Measurements from ENCODE around the gene PLCB2.

PLCB2 gene

GRCh38 chr15:40306908-40307307 is 827 bp downstream of the PLCB2 start:
- H3K9me3 ChIP-seq (ENCODE audit: low read length) = no peaks in the 10 kb centered on the region
- H3K9ac ChIP-seq (ENCODE audit: low read length) = no peak overlapping the region
- no peaks in the 10 kb centered on the region for H3K27me3 ChIP-seq (ENCODE audit: control insufficient read depth in 1 of 2, insufficient read depth in 2 of 2, low read length in 2 of 2)
- H3K36me3 ChIP-seq (ENCODE audit: insufficient read depth, low read length) = no peaks in the 10 kb centered on the region
- peak overlapping the region in 1 of 2 donors; percentile 22 for H3K4me3 ChIP-seq (ENCODE audit: low read depth in 1 of 2, low read length in 2 of 2)
- H3K4me1 ChIP-seq (ENCODE audit: insufficient read depth, low read length) = no peaks in the 10 kb centered on the region
- H3K27ac ChIP-seq (ENCODE audit: low read depth, low read length) = no peak overlapping the region

- Histone ChIP-seq H3K4me1 (ENCODE audit: insufficient read depth, low read length) (no peaks in the 10 kb centered on the region), H3K9ac (ENCODE audit: low read length) (no peak overlapping the region), H3K4me3 (ENCODE audit: low read depth in 1 of 2, low read length in 2 of 2) (no peak overlapping the region), H3K36me3 (ENCODE audit: insufficient read depth, low read length) (no peaks in the 10 kb centered on the region), H3K27me3 (ENCODE audit: control insufficient read depth in 1 of 2, insufficient read depth in 2 of 2, low read length in 2 of 2) (no peaks in the 10 kb centered on the region), H3K27ac (ENCODE audit: low read depth, low read length) (no peak overlapping the region), H3K9me3 (ENCODE audit: low read length) (no peaks in the 10 kb centered on the region)
Observed at GRCh38 chr15:40306371-40306770, 1.4 kb downstream of the PLCB2 start.

- Histone ChIP-seq H3K4me3 (ENCODE audit: low read depth in 1 of 2, low read length in 2 of 2) (no peak overlapping the region), H3K9ac (ENCODE audit: low read length) (no peak overlapping the region), H3K27ac (ENCODE audit: low read depth, low read length) (no peak overlapping the region), H3K4me1 (ENCODE audit: insufficient read depth, low read length) (no peaks in the 10 kb centered on the region), H3K9me3 (ENCODE audit: low read length) (no peaks in the 10 kb centered on the region), H3K27me3 (ENCODE audit: control insufficient read depth in 1 of 2, insufficient read depth in 2 of 2, low read length in 2 of 2) (no peaks in the 10 kb centered on the region), H3K36me3 (ENCODE audit: insufficient read depth, low read length) (no peaks in the 10 kb centered on the region)
Observed at GRCh38 chr15:40305281-40305680, 2.5 kb downstream of the PLCB2 start.

GRCh38 chr15:40303576-40303975 is 4.2 kb downstream of the PLCB2 start:
- H3K36me3 ChIP-seq (ENCODE audit: insufficient read depth, low read length) = no peaks in the 10 kb centered on the region
- no peaks in the 10 kb centered on the region for H3K4me1 ChIP-seq (ENCODE audit: insufficient read depth, low read length)
- H3K27me3 ChIP-seq (ENCODE audit: control insufficient read depth in 1 of 2, insufficient read depth in 2 of 2, low read length in 2 of 2) = no peaks in the 10 kb centered on the region
- H3K4me3 ChIP-seq (ENCODE audit: low read depth in 1 of 2, low read length in 2 of 2) = no peak overlapping the region
- no peak overlapping the region for H3K9ac ChIP-seq (ENCODE audit: low read length)
- no peaks in the 10 kb centered on the region for H3K9me3 ChIP-seq (ENCODE audit: low read length)
- H3K27ac ChIP-seq (ENCODE audit: low read depth, low read length) = no peak overlapping the region

- Histone ChIP-seq H3K4me3 (ENCODE audit: low read depth in 1 of 2, low read length in 2 of 2) (no peak overlapping the region), H3K4me1 (ENCODE audit: insufficient read depth, low read length) (no peaks in the 10 kb centered on the region), H3K27me3 (ENCODE audit: control insufficient read depth in 1 of 2, insufficient read depth in 2 of 2, low read length in 2 of 2) (no peaks in the 10 kb centered on the region), H3K36me3 (ENCODE audit: insufficient read depth, low read length) (no peaks in the 10 kb centered on the region), H3K9ac (ENCODE audit: low read length) (no peak overlapping the region), H3K9me3 (ENCODE audit: low read length) (no peaks in the 10 kb centered on the region), H3K27ac (ENCODE audit: low read depth, low read length) (no peak overlapping the region)
Observed at GRCh38 chr15:40302981-40303380, 4.8 kb downstream of the PLCB2 start.

GRCh38 chr15:40302288-40302886 is 5.3 kb downstream of the PLCB2 start:
- H3K9ac ChIP-seq (ENCODE audit: low read length) = no peak overlapping the region
- H3K4me3 ChIP-seq (ENCODE audit: low read depth in 1 of 2, low read length in 2 of 2) = no peak overlapping the region
- no peaks in the 10 kb centered on the region for H3K27me3 ChIP-seq (ENCODE audit: control insufficient read depth in 1 of 2, insufficient read depth in 2 of 2, low read length in 2 of 2)
- no peaks in the 10 kb centered on the region for H3K4me1 ChIP-seq (ENCODE audit: insufficient read depth, low read length)
- no peaks in the 10 kb centered on the region for H3K36me3 ChIP-seq (ENCODE audit: insufficient read depth, low read length)
- H3K9me3 ChIP-seq (ENCODE audit: low read length) = no peaks in the 10 kb centered on the region
- H3K27ac ChIP-seq (ENCODE audit: low read depth, low read length) = no peak overlapping the region

GRCh38 chr15:40301467-40302179 is 6.1 kb downstream of the PLCB2 start:
- Histone ChIP-seq H3K4me3 (ENCODE audit: low read depth in 1 of 2, low read length in 2 of 2) (no peak overlapping the region), H3K36me3 (ENCODE audit: insufficient read depth, low read length) (no peaks in the 10 kb centered on the region), H3K9ac (ENCODE audit: low read length) (no peak overlapping the region), H3K27ac (ENCODE audit: low read depth, low read length) (no peak overlapping the region), H3K4me1 (ENCODE audit: insufficient read depth, low read length) (no peaks in the 10 kb centered on the region), H3K27me3 (ENCODE audit: control insufficient read depth in 1 of 2, insufficient read depth in 2 of 2, low read length in 2 of 2) (no peaks in the 10 kb centered on the region), H3K9me3 (ENCODE audit: low read length) (no peaks in the 10 kb centered on the region)

GRCh38 chr15:40300771-40301170 is 7.0 kb downstream of the PLCB2 start:
- Histone ChIP-seq H3K36me3 (ENCODE audit: insufficient read depth, low read length) (no peaks in the 10 kb centered on the region), H3K27ac (ENCODE audit: low read depth, low read length) (no peak overlapping the region), H3K4me3 (ENCODE audit: low read depth in 1 of 2, low read length in 2 of 2) (no peak overlapping the region), H3K4me1 (ENCODE audit: insufficient read depth, low read length) (peaks cover 8% of the 10 kb centered on the region), H3K9ac (ENCODE audit: low read length) (no peak overlapping the region), H3K27me3 (ENCODE audit: control insufficient read depth in 1 of 2, insufficient read depth in 2 of 2, low read length in 2 of 2) (no peaks in the 10 kb centered on the region), H3K9me3 (ENCODE audit: low read length) (no peaks in the 10 kb centered on the region)

GRCh38 chr15:40300367-40300766 is 7.4 kb downstream of the PLCB2 start:
- peaks cover 12% of the 10 kb centered on the region for H3K4me1 ChIP-seq (ENCODE audit: insufficient read depth, low read length)
- H3K27ac ChIP-seq (ENCODE audit: low read depth, low read length) = no peak overlapping the region
- H3K9me3 ChIP-seq (ENCODE audit: low read length) = no peaks in the 10 kb centered on the region
- no peaks in the 10 kb centered on the region for H3K36me3 ChIP-seq (ENCODE audit: insufficient read depth, low read length)
- no peak overlapping the region for H3K9ac ChIP-seq (ENCODE audit: low read length)
- H3K27me3 ChIP-seq (ENCODE audit: control insufficient read depth in 1 of 2, insufficient read depth in 2 of 2, low read length in 2 of 2) = no peaks in the 10 kb centered on the region
- H3K4me3 ChIP-seq (ENCODE audit: low read depth in 1 of 2, low read length in 2 of 2) = no peak overlapping the region

GRCh38 chr15:40298216-40298935 is 9.4 kb downstream of the PLCB2 start:
- H3K9me3 ChIP-seq (ENCODE audit: low read length) = no peaks in the 10 kb centered on the region
- no peaks in the 10 kb centered on the region for H3K27me3 ChIP-seq (ENCODE audit: control insufficient read depth in 1 of 2, insufficient read depth in 2 of 2, low read length in 2 of 2)
- H3K27ac ChIP-seq (ENCODE audit: low read depth, low read length) = no peak overlapping the region
- no peak overlapping the region for H3K9ac ChIP-seq (ENCODE audit: low read length)
- H3K4me3 ChIP-seq (ENCODE audit: low read depth in 1 of 2, low read length in 2 of 2) = no peak overlapping the region
- no peaks in the 10 kb centered on the region for H3K36me3 ChIP-seq (ENCODE audit: insufficient read depth, low read length)
- H3K4me1 ChIP-seq (ENCODE audit: insufficient read depth, low read length) = peaks cover 12% of the 10 kb centered on the region

- no peak overlapping the region for H3K4me3 ChIP-seq (ENCODE audit: low read depth in 1 of 2, low read length in 2 of 2)
- H3K9me3 ChIP-seq (ENCODE audit: low read length) = no peaks in the 10 kb centered on the region
- H3K27ac ChIP-seq (ENCODE audit: low read depth, low read length) = no peak overlapping the region
- peaks cover 12% of the 10 kb centered on the region for H3K4me1 ChIP-seq (ENCODE audit: insufficient read depth, low read length)
- no peak overlapping the region for H3K9ac ChIP-seq (ENCODE audit: low read length)
- no peaks in the 10 kb centered on the region for H3K36me3 ChIP-seq (ENCODE audit: insufficient read depth, low read length)
- H3K27me3 ChIP-seq (ENCODE audit: control insufficient read depth in 1 of 2, insufficient read depth in 2 of 2, low read length in 2 of 2) = no peaks in the 10 kb centered on the region
Observed at GRCh38 chr15:40297356-40297755, 10.4 kb downstream of the PLCB2 start.
